Measurements from ENCODE around the gene ARID1A.

Gene ARID1A

GRCh38 chr1:26831059-26831458, 135.2 kb downstream of the ARID1A start:
- DNase-seq: no peak

Data from stimulated activated CD4-positive, alpha-beta T cell treated with anti-CD3 and anti-CD28 coated beads, Interleukin-15, amount 100 ng/mL, for 24 hours (primary cell).